ENCODE data around the gene DNAI2. TPM values are rescaled to one million over a fixed set of nuclear protein-coding genes. Genes with fewer than 3 reads are reported as not detected.

DNAI2 gene
- total and polyA plus RNA-seq, 9 of the 15 experiments (the other 6 are each of a cell fraction or from before 2014, with no cell fraction given), result not detected

DNA sequence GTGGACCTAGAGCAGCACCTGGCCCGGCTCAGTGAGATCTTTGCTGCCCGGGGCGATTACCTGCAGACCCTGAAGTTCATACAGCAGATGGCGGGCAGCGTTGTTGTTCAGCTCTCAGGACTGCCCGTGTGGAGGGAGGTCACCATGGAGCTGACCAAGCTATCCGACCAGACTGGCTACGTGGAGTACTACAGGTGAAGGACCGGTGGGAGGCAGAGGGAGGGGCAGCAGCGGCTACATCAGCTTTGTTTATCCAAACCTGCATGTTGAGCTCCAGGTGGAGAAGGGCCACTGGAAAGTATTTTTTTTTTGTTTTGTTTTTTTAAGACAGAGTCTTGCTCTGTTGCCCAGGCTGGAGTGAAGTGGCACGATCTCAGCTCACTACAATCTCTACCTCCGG lies 36.7 kb upstream of the DNAI2 start:
- FAIRE-seq (no peak), ATAC-seq (no peak), DNase-seq (ENCODE audit: extremely low read depth in 1 of 4, low spot score in 3 of 4) (no peak)
- in situ Hi-C loops (cut with MboI) (no loop called here), intact Hi-C loops (cut with micrococcal nuclease) (no loop called here)
- no peaks in the 10 kb centered on the region for H4K20me1 ChIP-seq (replicated peaks; ENCODE audit: control insufficient read depth, insufficient read depth, low read length)
- peaks cover 7 to 22% of the 10 kb centered on the region in 2 experiments for H3K4me1 ChIP-seq (replicated peaks in 1 of 2; ENCODE audit: control insufficient read depth in 2 of 2, insufficient read depth in 2 of 2, low read length in 2 of 2)
- POLR2A ChIA-PET, result interaction anchor here (0.7 to 1.4 kb wide), 6 partner anchors 8 to 26 kb away, joined by 3 to 4 read pairs (median 3); partner anchors contain the start of gene TTYH2
- no peak overlapping the region for H3K4me3 ChIP-seq
- no TSS peak for BruUV-seq (replicated peaks)
- H3K9me3 ChIP-seq (replicated peaks; ENCODE audit: control insufficient read depth, insufficient read depth, low read depth, low read length), result no peaks in the 10 kb centered on the region
- no peak overlapping the region for H3K9ac ChIP-seq (ENCODE audit: insufficient read depth in 1 of 2, low read depth in 2 of 2, low read length in 2 of 2)
- H3K27ac ChIP-seq (ENCODE audit: extremely low read depth, low read depth, low read length), result no peak overlapping the region
- H3K36me3 ChIP-seq (ENCODE audit: control insufficient read depth, insufficient read depth, low read length), result no peaks in the 10 kb centered on the region
- TF ChIP-seq IFI16 (CRISPR knock-in tag; IDR thresholded peaks at IDR 0.05) (no peak), FOXP1 (CRISPR knock-in tag; IDR thresholded peaks at IDR 0.05) (no peak), ZC3H4 (CRISPR knock-in tag; IDR thresholded peaks at IDR 0.05; ENCODE audit: borderline replicate concordance) (no peak), MYBL2 (IDR thresholded peaks at IDR 0.05; ENCODE audit: low read depth) (no peak), MYBL2 (CRISPR knock-in tag; IDR thresholded peaks at IDR 0.05; ENCODE audit: borderline replicate concordance) (no peak), ZSCAN29 (IDR thresholded peaks at IDR 0.05) (no peak), HNRNPLL (IDR thresholded peaks at IDR 0.05; ENCODE audit: low read depth, low read length, poor library complexity, severe bottlenecking) (no peak), ILK (tag; IDR thresholded peaks at IDR 0.05; ENCODE audit: borderline replicate concordance, low read depth) (no peak), SRSF1 (IDR thresholded peaks at IDR 0.05; ENCODE audit: low read depth, low read length) (no peak), BRCA1 (IDR thresholded peaks at IDR 0.05) (no peak), BRCA1 (CRISPR knock-in tag; IDR thresholded peaks at IDR 0.05) (no peak), LEF1 (IDR thresholded peaks at IDR 0.05) (no peak)
- TF ChIP-seq, protein P1, sequence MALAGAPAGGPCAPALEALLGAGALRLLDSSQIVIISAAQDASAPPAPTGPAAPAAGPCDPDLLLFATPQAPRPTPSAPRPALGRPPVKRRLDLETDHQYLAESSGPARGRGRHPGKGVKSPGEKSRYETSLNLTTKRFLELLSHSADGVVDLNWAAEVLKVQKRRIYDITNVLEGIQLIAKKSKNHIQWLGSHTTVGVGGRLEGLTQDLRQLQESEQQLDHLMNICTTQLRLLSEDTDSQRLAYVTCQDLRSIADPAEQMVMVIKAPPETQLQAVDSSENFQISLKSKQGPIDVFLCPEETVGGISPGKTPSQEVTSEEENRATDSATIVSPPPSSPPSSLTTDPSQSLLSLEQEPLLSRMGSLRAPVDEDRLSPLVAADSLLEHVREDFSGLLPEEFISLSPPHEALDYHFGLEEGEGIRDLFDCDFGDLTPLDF (CRISPR knock-in tag; IDR thresholded peaks at IDR 0.05), result no peak
- TF ChIP-seq, protein P2, sequence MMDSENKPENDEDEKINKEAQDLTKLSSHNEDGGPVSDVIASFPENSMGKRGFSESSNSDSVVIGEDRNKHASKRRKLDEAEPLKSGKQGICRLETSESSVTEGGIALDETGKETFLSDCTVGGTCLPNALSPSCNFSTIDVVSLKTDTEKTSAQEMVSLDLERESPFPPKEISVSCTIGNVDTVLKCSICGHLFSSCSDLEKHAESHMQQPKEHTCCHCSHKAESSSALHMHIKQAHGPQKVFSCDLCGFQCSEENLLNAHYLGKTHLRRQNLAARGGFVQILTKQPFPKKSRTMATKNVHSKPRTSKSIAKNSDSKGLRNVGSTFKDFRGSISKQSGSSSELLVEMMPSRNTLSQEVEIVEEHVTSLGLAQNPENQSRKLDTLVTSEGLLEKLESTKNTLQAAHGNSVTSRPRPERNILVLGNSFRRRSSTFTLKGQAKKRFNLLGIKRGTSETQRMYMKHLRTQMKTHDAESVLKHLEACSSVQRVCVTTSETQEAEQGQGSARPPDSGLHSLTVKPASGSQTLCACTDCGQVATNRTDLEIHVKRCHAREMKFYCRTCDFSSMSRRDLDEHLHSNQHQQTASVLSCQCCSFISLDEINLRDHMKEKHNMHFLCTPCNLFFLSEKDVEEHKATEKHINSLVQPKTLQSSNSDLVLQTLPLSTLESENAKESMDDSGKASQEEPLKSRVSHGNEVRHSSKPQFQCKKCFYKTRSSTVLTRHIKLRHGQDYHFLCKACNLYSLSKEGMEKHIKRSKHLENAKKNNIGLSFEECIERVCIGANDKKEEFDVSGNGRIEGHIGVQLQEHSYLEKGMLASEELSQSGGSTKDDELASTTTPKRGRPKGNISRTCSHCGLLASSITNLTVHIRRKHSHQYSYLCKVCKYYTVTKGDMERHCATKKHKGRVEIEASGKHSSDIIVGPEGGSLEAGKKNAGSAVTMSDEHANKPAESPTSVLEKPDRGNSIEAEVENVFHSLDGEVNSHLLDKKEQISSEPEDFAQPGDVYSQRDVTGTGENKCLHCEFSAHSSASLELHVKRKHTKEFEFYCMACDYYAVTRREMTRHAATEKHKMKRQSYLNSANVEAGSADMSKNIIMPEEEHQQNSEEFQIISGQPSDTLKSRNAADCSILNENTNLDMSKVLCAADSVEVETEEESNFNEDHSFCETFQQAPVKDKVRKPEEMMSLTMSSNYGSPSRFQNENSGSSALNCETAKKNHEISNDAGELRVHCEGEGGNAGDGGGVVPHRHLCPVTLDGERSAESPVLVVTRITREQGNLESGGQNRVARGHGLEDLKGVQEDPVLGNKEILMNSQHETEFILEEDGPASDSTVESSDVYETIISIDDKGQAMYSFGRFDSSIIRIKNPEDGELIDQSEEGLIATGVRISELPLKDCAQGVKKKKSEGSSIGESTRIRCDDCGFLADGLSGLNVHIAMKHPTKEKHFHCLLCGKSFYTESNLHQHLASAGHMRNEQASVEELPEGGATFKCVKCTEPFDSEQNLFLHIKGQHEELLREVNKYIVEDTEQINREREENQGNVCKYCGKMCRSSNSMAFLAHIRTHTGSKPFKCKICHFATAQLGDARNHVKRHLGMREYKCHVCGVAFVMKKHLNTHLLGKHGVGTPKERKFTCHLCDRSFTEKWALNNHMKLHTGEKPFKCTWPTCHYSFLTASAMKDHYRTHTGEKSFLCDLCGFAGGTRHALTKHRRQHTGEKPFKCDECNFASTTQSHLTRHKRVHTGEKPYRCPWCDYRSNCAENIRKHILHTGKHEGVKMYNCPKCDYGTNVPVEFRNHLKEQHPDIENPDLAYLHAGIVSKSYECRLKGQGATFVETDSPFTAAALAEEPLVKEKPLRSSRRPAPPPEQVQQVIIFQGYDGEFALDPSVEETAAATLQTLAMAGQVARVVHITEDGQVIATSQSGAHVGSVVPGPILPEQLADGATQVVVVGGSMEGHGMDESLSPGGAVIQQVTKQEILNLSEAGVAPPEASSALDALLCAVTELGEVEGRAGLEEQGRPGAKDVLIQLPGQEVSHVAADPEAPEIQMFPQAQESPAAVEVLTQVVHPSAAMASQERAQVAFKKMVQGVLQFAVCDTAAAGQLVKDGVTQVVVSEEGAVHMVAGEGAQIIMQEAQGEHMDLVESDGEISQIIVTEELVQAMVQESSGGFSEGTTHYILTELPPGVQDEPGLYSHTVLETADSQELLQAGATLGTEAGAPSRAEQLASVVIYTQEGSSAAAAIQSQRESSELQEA (IDR thresholded peaks at IDR 0.05; ENCODE audit: low read depth), result no peak
- no peaks in the 10 kb centered on the region for H3K9me1 ChIP-seq (ENCODE audit: control insufficient read depth, insufficient read depth, low read length)
- 29% methylated on average over 10 of the region's 12 CpGs for WGBS (ENCODE audit: insufficient coverage, low coverage, missing lambda C conversion rate)
- H3K79me2 ChIP-seq (ENCODE audit: control insufficient read depth, insufficient read depth, low read length), result no peaks in the 10 kb centered on the region
- CTCF ChIA-PET (ENCODE audit: low intra/inter-chr PET ratio), result no interaction called here
- H3K27me3 ChIP-seq (ENCODE audit: control insufficient read depth in 2 of 2, insufficient read depth in 2 of 2, low read length in 2 of 2), result peaks cover 0 to 7% of the 10 kb centered on the region in 2 experiments; a peak in 2 of 5 replicates
- H2AFZ ChIP-seq (ENCODE audit: low read depth, low read length), result no peak overlapping the region
- no peak overlapping the region for H3K4me2 ChIP-seq (ENCODE audit: insufficient read depth, low read length)

Data from K562 (cell line).